Activated T-helper 9 cell treated with anti-CD3 and anti-CD28 coated beads, Interleukin-2, amount 50 U/mL, for 16 hours (primary cell): ENCODE data around the gene ACP4.
"Not testable (repeated sequence)": the region's sequence is repeated elsewhere in the genome, so short reads cannot be mapped to it uniquely, and the experiment has no call there.

Experiments
- DNase-seq: peaks from one replicate; pipeline ENCODE4 v3.0.0-alpha.2; 2020; ENCODE audit warnings: low read depth

ACP4 gene

GRCh38 chr19:50797781-50798658, 7.8 kb downstream of the ACP4 start:
- no peak for DNase-seq

- no peak for DNase-seq
These were observed 8.7 kb downstream of the ACP4 start for GRCh38 chr19:50798659-50799546.

- no peak for DNase-seq
These were observed 9.3 kb downstream of the ACP4 start for GRCh38 chr19:50799547-50799851.

- no peak for DNase-seq
These were observed 10.9 kb downstream of the ACP4 start for GRCh38 chr19:50801107-50801506.

GRCh38 chr19:50803633-50804419, 13.6 kb downstream of the ACP4 start:
- DNase-seq = peak; percentile 19

- peak; percentile 96 for DNase-seq
These were observed 14.4 kb downstream of the ACP4 start for GRCh38 chr19:50804420-50805272.

- no peak for DNase-seq
These were observed 18.6 kb downstream of the ACP4 start for GRCh38 chr19:50808856-50809255.

GRCh38 chr19:50811622-50812238, 21.5 kb downstream of the ACP4 start:
- DNase-seq = not testable (repeated sequence)

- DNase-seq = no peak
These were observed 22.3 kb downstream of the ACP4 start for GRCh38 chr19:50812474-50812873.

GRCh38 chr19:50814883-50815282, 24.7 kb downstream of the ACP4 start:
- DNase-seq = no peak

- no peak for DNase-seq
These were observed 25.2 kb downstream of the ACP4 start for GRCh38 chr19:50815439-50815838.

GRCh38 chr19:50817941-50818858, 28.0 kb downstream of the ACP4 start:
- DNase-seq = no peak

GRCh38 chr19:50818859-50819472, 28.8 kb downstream of the ACP4 start:
- DNase-seq = no peak

GRCh38 chr19:50819636-50820035, 29.4 kb downstream of the ACP4 start:
- no peak for DNase-seq

GRCh38 chr19:50820086-50820485, 29.9 kb downstream of the ACP4 start:
- DNase-seq = no peak

- DNase-seq = no peak
These were observed 30.5 kb downstream of the ACP4 start for GRCh38 chr19:50820549-50821247.

GRCh38 chr19:50821248-50821612, 31.0 kb downstream of the ACP4 start:
- no peak for DNase-seq

- DNase-seq = no peak
These were observed 31.4 kb downstream of the ACP4 start for GRCh38 chr19:50821622-50822021.
